BLaER1 treated with 17β-estradiol and CSF1 and Interleukin-3, amounts not matched to agents 10 nM and 100 nM (cell line): ENCODE results near the gene SLC11A1.
A peak's percentile ranks its signal among the peaks of the same experiment; 100 is the strongest.

Experiments
- H3K27ac ChIP-seq, 11 experiments: shearing (Covaris generic); formaldehyde crosslinking; 2 replicates each; pipeline ENCODE4 v1.8.1; 2022
- H3K27me3 ChIP-seq, 11 experiments: shearing (Covaris generic); formaldehyde crosslinking; 2 replicates each; pipeline ENCODE4 v1.8.1; 2022
- H3K36me3 ChIP-seq, 11 experiments: shearing (Covaris generic); formaldehyde crosslinking; 2 replicates each; pipeline ENCODE4 v1.8.1; 2022
- H3K4me1 ChIP-seq, 10 experiments: shearing (Covaris generic); formaldehyde crosslinking; 2 replicates each; pipeline ENCODE4 v1.8.1; 2022
- H3K4me2 ChIP-seq, 11 experiments: shearing (Covaris generic); formaldehyde crosslinking; 2 replicates each; pipeline ENCODE4 v1.8.1; 2022
- H3K4me3 ChIP-seq, 10 experiments: shearing (Covaris generic); formaldehyde crosslinking; 2 replicates each; pipeline ENCODE4 v1.8.1; 2022
- H3K9ac ChIP-seq, 11 experiments: shearing (Covaris generic); formaldehyde crosslinking; 2 replicates each; pipeline ENCODE4 v1.8.1; 2022
- H3K9me3 ChIP-seq, 11 experiments: shearing (Covaris generic); formaldehyde crosslinking; replicated peaks in 1 of 11; 2 replicates each; pipeline ENCODE4 v1.8.1; 2022
- H4K20me1 ChIP-seq, 11 experiments: shearing (Covaris generic); formaldehyde crosslinking; 2 replicates each; pipeline ENCODE4 v1.8.1; 2022
- Cebpa-rat ChIP-seq, 11 experiments: shearing (Covaris generic); IDR thresholded peaks; 2 replicates each; pipeline ENCODE4 v1.8.1; 2022

Gene SLC11A1

DNA sequence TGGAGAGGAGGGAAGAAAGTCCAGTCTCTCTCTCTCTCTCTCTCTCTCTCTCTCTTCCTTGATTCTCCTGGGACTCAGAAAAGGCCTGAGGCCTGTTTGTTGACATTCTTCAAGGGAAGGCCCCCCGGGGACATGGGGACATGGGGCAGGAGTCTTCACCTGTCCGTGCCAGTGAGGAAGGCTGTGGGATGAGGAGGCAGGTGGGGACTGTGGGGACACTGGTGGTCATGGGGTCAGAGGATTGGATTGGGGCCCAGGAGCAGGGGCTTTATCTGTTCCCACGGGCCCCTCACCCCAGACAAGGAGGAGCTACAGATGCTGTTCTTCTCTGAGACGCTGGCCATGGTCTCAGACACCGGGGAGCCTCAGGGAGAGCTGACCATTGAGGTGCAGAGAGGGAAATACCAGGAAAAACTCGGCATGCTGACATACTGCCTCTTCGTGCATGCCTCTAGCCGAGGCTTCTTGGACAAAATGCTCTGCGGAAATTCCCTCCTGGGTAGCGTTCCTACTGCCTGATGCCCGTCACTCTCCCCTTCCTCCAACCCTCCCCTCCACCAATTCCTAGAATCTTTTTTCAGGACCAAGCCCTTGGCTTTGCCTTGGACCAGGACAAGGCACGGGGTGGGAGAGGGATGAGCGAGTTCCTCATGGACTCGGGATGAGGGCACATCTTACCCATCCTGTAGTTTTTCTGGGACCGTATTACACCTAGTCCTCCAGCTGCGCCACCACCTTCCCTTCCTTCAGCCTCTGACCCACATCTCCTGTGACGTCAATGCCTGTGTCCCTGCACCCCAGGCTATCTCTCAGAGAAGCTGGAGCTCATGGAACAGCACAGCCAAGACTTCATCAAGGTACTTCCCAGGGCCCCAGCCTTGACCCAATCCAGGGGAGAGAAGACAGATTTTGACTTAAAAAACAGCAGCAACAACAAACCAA is 24.6 kb upstream of the SLC11A1 start:
- Histone ChIP-seq H3K4me2 (peak overlapping the region in 6 of 11 experiments; percentile 5 to 84 (median 50); a peak in 9 of 22 replicates), H4K20me1 (no peaks in the 10 kb centered on the region), H3K9me3 (peaks cover 0 to 19% (median 6%) of the 10 kb centered on the region in 11 experiments; a peak in 16 of 22 replicates), H3K4me1 (peaks cover 34 to 69% (median 49%) of the 10 kb centered on the region in 10 experiments), H3K27me3 (no peaks in the 10 kb centered on the region), H3K4me3 (no peak overlapping the region), H3K27ac (peak overlapping the region in 9 of 11 experiments; percentile 0 to 68 (median 39); a peak in 9 of 22 replicates), H3K36me3 (no peaks in the 10 kb centered on the region), H3K9ac (peak overlapping the region in 9 of 11 experiments; percentile 2 to 59 (median 33); a peak in 11 of 22 replicates)
- no peak for TF ChIP-seq Cebpa-rat (IDR thresholded peaks at IDR 0.05)

GRCh38 chr2:218360453-218360852 is 21.6 kb upstream of the SLC11A1 start:
- H3K27me3 ChIP-seq: no peaks in the 10 kb centered on the region
- peak overlapping the region in 6 of 11 experiments; percentile 1 to 46 (median 28); a peak in 6 of 22 replicates for H3K9ac ChIP-seq
- H3K9me3 ChIP-seq: no peaks in the 10 kb centered on the region
- H3K4me3 ChIP-seq: no peak overlapping the region
- no peaks in the 10 kb centered on the region for H3K36me3 ChIP-seq
- no peaks in the 10 kb centered on the region for H4K20me1 ChIP-seq
- H3K27ac ChIP-seq: peak overlapping the region in 8 of 11 experiments; percentile 25 to 73 (median 50); a peak in 15 of 22 replicates
- no peak for TF ChIP-seq Cebpa-rat (IDR thresholded peaks at IDR 0.05)
- H3K4me2 ChIP-seq: peak overlapping the region; percentile 53 to 97 (median 73)
- H3K4me1 ChIP-seq: peaks cover 48 to 98% (median 71%) of the 10 kb centered on the region in 10 experiments

- H3K4me3 ChIP-seq: no peak overlapping the region
- peak overlapping the region in 9 of 11 experiments; percentile 14 to 73 (median 48); a peak in 14 of 22 replicates for H3K27ac ChIP-seq
- H3K9ac ChIP-seq: peak overlapping the region in 5 of 11 experiments; percentile 19 to 54 (median 29); a peak in 4 of 22 replicates
- H3K36me3 ChIP-seq: peaks cover 0 to 5% (median 0%) of the 10 kb centered on the region in 11 experiments; a peak in 2 of 22 replicates
- peak overlapping the region; percentile 45 to 97 (median 72) for H3K4me2 ChIP-seq
- TF ChIP-seq Cebpa-rat (IDR thresholded peaks at IDR 0.05): no peak
- H3K4me1 ChIP-seq: peaks cover 49 to 99% (median 83%) of the 10 kb centered on the region in 10 experiments
- H4K20me1 ChIP-seq: no peaks in the 10 kb centered on the region
- H3K27me3 ChIP-seq: no peaks in the 10 kb centered on the region
- peaks cover 0 to 8% (median 7%) of the 10 kb centered on the region in 11 experiments; a peak in 16 of 22 replicates for H3K9me3 ChIP-seq
These were observed 19.5 kb upstream of the SLC11A1 start for GRCh38 chr2:218362606-218363005.

DNA sequence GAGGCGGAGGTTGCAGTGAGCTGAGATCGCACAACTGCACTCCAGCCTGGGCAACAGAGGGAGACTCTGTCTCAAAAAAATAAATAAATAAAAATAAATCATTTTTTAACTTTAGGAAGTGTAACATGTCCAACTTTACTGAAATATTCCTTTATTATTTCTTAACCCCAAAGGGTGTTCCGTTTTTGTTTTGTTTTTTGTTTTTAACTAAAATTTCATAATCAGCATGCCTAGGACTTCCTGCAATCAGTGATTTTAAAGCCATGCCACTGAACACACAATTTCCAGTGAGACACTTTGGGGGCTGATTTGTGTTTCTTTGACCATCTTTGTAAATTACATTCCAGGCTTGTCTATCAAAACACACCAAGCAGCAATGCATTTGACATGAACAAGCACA is 18.3 kb upstream of the SLC11A1 start:
- H3K36me3 ChIP-seq: peaks cover 0 to 5% (median 0%) of the 10 kb centered on the region in 11 experiments; a peak in 2 of 22 replicates
- peak overlapping the region in 7 of 11 experiments; percentile 7 to 73 (median 32); a peak in 7 of 22 replicates for H3K27ac ChIP-seq
- no peak overlapping the region for H3K4me3 ChIP-seq
- H3K27me3 ChIP-seq: no peaks in the 10 kb centered on the region
- TF ChIP-seq Cebpa-rat (IDR thresholded peaks at IDR 0.05): no peak
- H3K9ac ChIP-seq: peak overlapping the region in 4 of 11 experiments; percentile 7 to 30 (median 22); a peak in 3 of 22 replicates
- H4K20me1 ChIP-seq: no peaks in the 10 kb centered on the region
- H3K4me2 ChIP-seq: peak overlapping the region in 10 of 11 experiments; percentile 45 to 97 (median 73); a peak in 18 of 22 replicates
- peaks cover 0 to 8% (median 7%) of the 10 kb centered on the region in 11 experiments; a peak in 16 of 22 replicates for H3K9me3 ChIP-seq
- H3K4me1 ChIP-seq: peaks cover 61 to 96% (median 89%) of the 10 kb centered on the region in 10 experiments

- peak overlapping the region in 4 of 11 experiments; percentile 7 to 30 (median 15); a peak in 3 of 22 replicates for H3K9ac ChIP-seq
- no peaks in the 10 kb centered on the region for H4K20me1 ChIP-seq
- TF ChIP-seq Cebpa-rat (IDR thresholded peaks at IDR 0.05): no peak
- peaks cover 64 to 99% (median 92%) of the 10 kb centered on the region in 10 experiments for H3K4me1 ChIP-seq
- H3K4me3 ChIP-seq: no peak overlapping the region
- H3K36me3 ChIP-seq: peaks cover 0 to 5% (median 0%) of the 10 kb centered on the region in 11 experiments; a peak in 2 of 22 replicates
- peak overlapping the region in 8 of 11 experiments; percentile 45 to 97 (median 78); a peak in 14 of 22 replicates for H3K4me2 ChIP-seq
- H3K9me3 ChIP-seq: peaks cover 0 to 8% (median 7%) of the 10 kb centered on the region in 11 experiments; a peak in 16 of 22 replicates
- peak overlapping the region in 7 of 11 experiments; percentile 7 to 73 (median 32); a peak in 7 of 22 replicates for H3K27ac ChIP-seq
- H3K27me3 ChIP-seq: no peaks in the 10 kb centered on the region
These were observed 17.9 kb upstream of the SLC11A1 start for GRCh38 chr2:218364196-218364595.

DNA sequence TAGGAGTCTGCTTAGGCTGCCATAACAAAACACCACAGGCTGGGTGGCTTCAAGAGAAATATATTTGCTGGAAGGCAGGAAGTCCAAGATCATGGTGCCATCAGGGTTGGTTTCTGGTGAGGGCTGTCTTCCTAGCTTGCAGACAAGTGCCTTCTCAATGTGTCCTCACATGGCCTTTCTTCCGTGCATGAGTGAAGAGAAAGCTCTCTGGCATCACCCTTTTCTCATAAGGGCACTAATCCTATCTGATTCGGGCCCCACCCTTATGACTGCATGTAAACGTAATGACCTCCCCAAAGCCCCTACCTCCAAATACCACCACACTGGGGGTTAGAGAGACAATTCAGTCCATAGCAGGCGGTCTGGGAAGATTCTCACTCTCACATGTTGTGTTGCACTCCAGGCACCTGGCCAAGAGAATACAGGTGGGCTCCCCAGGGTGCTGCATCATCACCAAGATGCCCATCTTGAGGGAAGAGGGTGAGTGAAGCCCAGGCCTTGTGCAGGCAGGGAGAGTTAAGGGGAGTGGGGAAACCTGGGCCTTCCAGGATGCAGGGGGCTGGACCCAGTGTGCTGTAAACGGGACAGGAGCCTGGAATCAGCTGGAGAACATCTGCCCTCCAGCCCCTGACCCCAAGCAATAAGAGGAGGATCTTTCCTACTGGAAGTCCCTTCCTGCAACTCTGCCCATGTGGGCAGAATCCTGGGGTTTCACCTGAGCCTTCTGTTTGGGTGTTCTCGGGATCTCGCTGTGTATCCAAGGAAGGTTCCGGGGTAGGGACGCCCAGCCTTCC is 15.3 kb upstream of the SLC11A1 start:
- peaks cover 0 to 5% (median 0%) of the 10 kb centered on the region in 11 experiments; a peak in 2 of 22 replicates for H3K36me3 ChIP-seq
- peaks cover 66 to 99% (median 92%) of the 10 kb centered on the region in 10 experiments for H3K4me1 ChIP-seq
- TF ChIP-seq Cebpa-rat (IDR thresholded peaks at IDR 0.05): no peak
- H3K27ac ChIP-seq: peak overlapping the region; percentile 90 to 99 (median 92)
- peak overlapping the region; percentile 52 to 72 (median 63) for H3K4me3 ChIP-seq
- no peaks in the 10 kb centered on the region for H4K20me1 ChIP-seq
- H3K27me3 ChIP-seq: no peaks in the 10 kb centered on the region
- H3K9me3 ChIP-seq: peaks cover 0 to 8% (median 7%) of the 10 kb centered on the region in 11 experiments; a peak in 16 of 22 replicates
- peak overlapping the region; percentile 82 to 96 (median 85) for H3K9ac ChIP-seq
- peak overlapping the region; percentile 84 to 99 (median 90) for H3K4me2 ChIP-seq

GRCh38 chr2:218367415-218368149 is 14.5 kb upstream of the SLC11A1 start:
- Histone ChIP-seq H3K9me3 (peaks cover 0 to 8% (median 7%) of the 10 kb centered on the region in 11 experiments; a peak in 16 of 22 replicates), H4K20me1 (no peaks in the 10 kb centered on the region), H3K4me1 (peaks cover 68 to 99% (median 92%) of the 10 kb centered on the region in 10 experiments), H3K36me3 (peaks cover 0 to 5% (median 0%) of the 10 kb centered on the region in 11 experiments; a peak in 2 of 22 replicates), H3K9ac (peak overlapping the region; percentile 82 to 96 (median 85)), H3K27ac (peak overlapping the region; percentile 90 to 99 (median 92)), H3K4me3 (peak overlapping the region; percentile 52 to 72 (median 63)), H3K27me3 (no peaks in the 10 kb centered on the region), H3K4me2 (peak overlapping the region; percentile 84 to 99 (median 90))
- no peak for TF ChIP-seq Cebpa-rat (IDR thresholded peaks at IDR 0.05)
